Liver (tissue), 9 donors: ENCODE results near the gene MED22. TPM values are rescaled to one million over a fixed set of nuclear protein-coding genes. Genes with fewer than 3 reads are reported as not detected.

Source experiments
- DNase-seq: peaks from one replicate; pipeline ENCODE4 v3.0.0-alpha.2; 2017; ENCODE audit warnings: low spot score
- H3K27ac ChIP-seq, 2 donors: one replicate each; pipeline ENCODE4 v1.7.0; 2013; ENCODE audit warnings: inconsistent platforms in 2 of 2, low read length in 2 of 2, control low read depth in 1 of 2, low read depth in 1 of 2, mild to moderate bottlenecking in 1 of 2
- H3K27me3 ChIP-seq, 4 donors: one replicate each; pipeline versions ENCODE4 v1.6.1 to v1.7.0; 2013; ENCODE audit warnings: low read length in 3 of 4, inconsistent platforms in 1 of 4, mild to moderate bottlenecking in 1 of 4, moderate library complexity in 1 of 4; ENCODE audit not compliant: control insufficient read depth in 4 of 4, insufficient read depth in 4 of 4
- H3K36me3 ChIP-seq, 4 donors: one replicate each; pipeline versions ENCODE4 v1.6.1 to v1.7.0; 2013; ENCODE audit warnings: low read length in 3 of 4, mild to moderate bottlenecking in 3 of 4, low read depth in 1 of 4, moderate library complexity in 1 of 4; ENCODE audit not compliant: control insufficient read depth in 4 of 4, insufficient read depth in 3 of 4
- H3K4me1 ChIP-seq, 4 donors: one replicate each; pipeline versions ENCODE4 v1.6.1 to v1.7.0; 2013; ENCODE audit warnings: low read length in 3 of 4, mild to moderate bottlenecking in 3 of 4, moderate library complexity in 1 of 4; ENCODE audit not compliant: control insufficient read depth in 4 of 4, insufficient read depth in 4 of 4
- H3K4me3 ChIP-seq, 3 donors: one replicate each; pipeline versions ENCODE4 v1.6.1 to v1.7.0; 2013; ENCODE audit warnings: low read length in 3 of 3, control low read depth in 1 of 3, low read depth in 1 of 3, mild to moderate bottlenecking in 1 of 3
- H3K9ac ChIP-seq, 2 donors: one replicate each; pipeline ENCODE4 v1.7.0; 2013; ENCODE audit warnings: low read length in 2 of 2, mild to moderate bottlenecking in 2 of 2, moderate library complexity in 2 of 2, control low read depth in 1 of 2, low read depth in 1 of 2
- H3K9me3 ChIP-seq, 4 donors: one replicate each; pipeline versions ENCODE4 v1.6.1 to v1.7.0; 2013; ENCODE audit warnings: low read length in 3 of 4; ENCODE audit not compliant: control insufficient read depth in 4 of 4
- EGR1 ChIP-seq, 2 donors: IDR thresholded peaks; 2 replicates each; pipeline ENCODE4 v1.6.1; 2016 to 2018; ENCODE audit warnings: antibody characterized with exemption in 2 of 2, low read depth in 2 of 2
- FOXA1 ChIP-seq: IDR thresholded peaks from 2 replicates; pipeline ENCODE4 v1.6.1; 2016; ENCODE audit warnings: antibody characterized with exemption
- FOXA2 ChIP-seq: IDR thresholded peaks from 2 replicates; pipeline ENCODE4 v1.6.1; 2016; ENCODE audit warnings: antibody characterized with exemption
- GABPA ChIP-seq, 2 donors: IDR thresholded peaks in 1 of 2; conservative IDR thresholded peaks in 1 of 2; 2 replicates each; pipeline ENCODE4 v1.6.1; 2016; ENCODE audit warnings: antibody characterized with exemption in 2 of 2, mild to moderate bottlenecking in 1 of 2, moderate library complexity in 1 of 2
- HNF4A ChIP-seq, 2 donors: conservative IDR thresholded peaks; 2 replicates each; pipeline ENCODE4 v1.6.1; 2016; ENCODE audit warnings: antibody characterized with exemption in 2 of 2, mild to moderate bottlenecking in 2 of 2
- HNF4G ChIP-seq: IDR thresholded peaks from 2 replicates; pipeline ENCODE4 v1.6.1; 2016; ENCODE audit warnings: antibody characterized with exemption
- JUND ChIP-seq, 2 donors: IDR thresholded peaks; 2 replicates each; pipeline ENCODE4 v1.6.1; 2016; ENCODE audit warnings: antibody characterized with exemption in 2 of 2
- NR2F2 ChIP-seq: IDR thresholded peaks from 2 replicates; pipeline ENCODE4 v1.6.1; 2016; ENCODE audit warnings: antibody characterized with exemption
- RAD21 ChIP-seq, 2 donors: IDR thresholded peaks; 2 replicates each; pipeline ENCODE4 v1.6.1; 2016; ENCODE audit warnings: antibody characterized with exemption in 2 of 2, mild to moderate bottlenecking in 2 of 2
- RXRA ChIP-seq, 2 donors: IDR thresholded peaks; 2 replicates each; pipeline ENCODE4 v1.6.1; 2017 to 2018; ENCODE audit warnings: antibody characterized with exemption in 2 of 2, mild to moderate bottlenecking in 1 of 2
- SP1 ChIP-seq: IDR thresholded peaks from 2 replicates; pipeline ENCODE4 v1.6.1; 2018; ENCODE audit warnings: antibody characterized with exemption, mild to moderate bottlenecking
- TAF1 ChIP-seq: conservative IDR thresholded peaks from 2 replicates; pipeline ENCODE4 v1.6.1; 2016; ENCODE audit warnings: antibody characterized with exemption, mild to moderate bottlenecking
- YY1 ChIP-seq: IDR thresholded peaks from 2 replicates; pipeline ENCODE4 v1.6.1; 2016; ENCODE audit warnings: antibody characterized with exemption, mild to moderate bottlenecking
- WGBS: extraction: QIAGEN DNeasy Blood & Tissue Kit; methylation state at CpG from one replicate; pipeline ENCODE4 v1.1.7; 2013; 5-methylcytosine and 5-hydroxymethylcytosine counted together
- polyA plus RNA-seq, 2 donors: library from polyadenylated mRNA; stranded (reverse) in 1 of 2; unstranded in 1 of 2; fragments of 200-250 nt in 1 of 2; fragments of >200 nt in 1 of 2; fragmentation: Nextera tagmentation in 1 of 2; extraction: Ambion mirVana in 1 of 2; gene quantifications; one replicate each; pipeline versions ENCODE4 v1.2.1 to v1.2.3, GENCODE V29; 2013 to 2015
- total RNA-seq, 2 donors: library from RNA; depleted of rRNA; stranded (reverse); fragments of >200 nt; gene quantifications; one replicate each; pipeline ENCODE4 v1.2.3, GENCODE V29; 2014
- TF ChIP-seq, protein P1 (sequence below): IDR thresholded peaks from 2 replicates; pipeline ENCODE4 v1.6.1; 2016; ENCODE audit warnings: antibody characterized with exemption
- TF ChIP-seq, protein P2 (sequence below): IDR thresholded peaks from 2 replicates; pipeline ENCODE4 v1.6.1; 2016; ENCODE audit warnings: antibody characterized with exemption, mild to moderate bottlenecking
- TF ChIP-seq, protein P3 (sequence below): fragments of 150-350 bp; IDR thresholded peaks from 2 replicates; pipeline ENCODE4 v1.5.1; 2017; ENCODE audit warnings: improper control_type of control experiment, low read depth, low read length; ENCODE audit not compliant: missing input control
- TF ChIP-seq, protein P4 (sequence below): IDR thresholded peaks from 2 replicates; pipeline ENCODE4 v1.6.1; 2016; ENCODE audit warnings: antibody characterized with exemption
- TF ChIP-seq, protein P5 (sequence below): IDR thresholded peaks from 2 replicates; pipeline ENCODE4 v1.6.1; 2016; ENCODE audit warnings: antibody characterized with exemption
- donor health status: healthy.
- donor health status: healthy.
- donor health status: healthy.
- donor health status: healthy.
- donor health status: healthy.

MED22 gene
- total and polyA plus RNA-seq, 4 donors, result 3.1 to 10.3 (median 9.9) TPM

DNA sequence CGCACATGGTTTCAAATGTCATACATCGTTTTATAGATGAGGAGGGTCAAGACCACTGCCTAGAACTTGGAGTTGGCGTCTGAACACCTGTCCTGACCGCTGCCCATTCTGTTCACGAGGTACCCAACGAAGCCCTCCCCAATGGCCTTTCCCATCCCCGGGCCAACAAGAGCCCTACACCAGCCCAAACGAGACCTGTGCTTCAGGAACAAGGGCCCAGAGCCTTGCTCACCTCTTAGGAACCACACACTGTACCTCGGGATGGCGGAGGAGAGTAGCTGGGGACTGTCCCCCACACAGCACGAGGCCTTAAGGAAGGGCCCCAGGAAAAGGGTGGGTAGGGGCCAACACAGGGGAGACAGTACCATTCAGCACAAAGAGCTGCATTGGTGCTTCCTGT lies 14.9 kb downstream of the MED22 start:
- Histone ChIP-seq H3K36me3 (peaks cover 20 to 39% (median 29%) of the 10 kb centered on the region in 4 donors), H3K9ac (no peak overlapping the region), H3K9me3 (no peaks in the 10 kb centered on the region), H3K27me3 (no peaks in the 10 kb centered on the region), H3K4me3 (no peak overlapping the region), H3K27ac (no peak overlapping the region), H3K4me1 (peaks cover 0 to 26% (median 13%) of the 10 kb centered on the region in 4 donors)
- TF ChIP-seq, protein P1, sequence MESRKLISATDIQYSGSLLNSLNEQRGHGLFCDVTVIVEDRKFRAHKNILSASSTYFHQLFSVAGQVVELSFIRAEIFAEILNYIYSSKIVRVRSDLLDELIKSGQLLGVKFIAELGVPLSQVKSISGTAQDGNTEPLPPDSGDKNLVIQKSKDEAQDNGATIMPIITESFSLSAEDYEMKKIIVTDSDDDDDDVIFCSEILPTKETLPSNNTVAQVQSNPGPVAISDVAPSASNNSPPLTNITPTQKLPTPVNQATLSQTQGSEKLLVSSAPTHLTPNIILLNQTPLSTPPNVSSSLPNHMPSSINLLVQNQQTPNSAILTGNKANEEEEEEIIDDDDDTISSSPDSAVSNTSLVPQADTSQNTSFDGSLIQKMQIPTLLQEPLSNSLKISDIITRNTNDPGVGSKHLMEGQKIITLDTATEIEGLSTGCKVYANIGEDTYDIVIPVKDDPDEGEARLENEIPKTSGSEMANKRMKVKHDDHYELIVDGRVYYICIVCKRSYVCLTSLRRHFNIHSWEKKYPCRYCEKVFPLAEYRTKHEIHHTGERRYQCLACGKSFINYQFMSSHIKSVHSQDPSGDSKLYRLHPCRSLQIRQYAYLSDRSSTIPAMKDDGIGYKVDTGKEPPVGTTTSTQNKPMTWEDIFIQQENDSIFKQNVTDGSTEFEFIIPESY, result no peak
- no peak for DNase-seq
- WGBS, result 94% methylated on average over 11 of the region's 11 CpGs

DNA sequence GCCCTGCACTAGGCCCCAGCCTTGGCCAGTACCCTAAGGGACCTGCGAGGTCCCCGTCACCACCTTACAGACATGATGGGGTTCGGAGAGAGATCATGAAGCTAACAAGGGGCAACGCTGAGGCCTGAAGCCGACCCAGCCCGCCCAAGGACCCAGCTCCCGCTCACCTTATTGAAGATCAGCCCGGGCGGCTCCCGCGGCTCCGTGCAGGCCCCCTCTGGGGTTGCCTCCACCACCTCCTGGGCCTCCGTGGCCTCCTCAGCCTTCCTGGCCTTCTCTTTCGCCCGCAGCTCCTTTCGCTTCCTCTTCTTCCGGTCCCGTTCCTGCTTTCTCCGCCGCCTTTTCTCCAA lies 15.6 kb downstream of the MED22 start:
- Histone ChIP-seq H3K9me3 (no peaks in the 10 kb centered on the region), H3K4me3 (no peak overlapping the region), H3K36me3 (peaks cover 20 to 39% (median 29%) of the 10 kb centered on the region in 4 donors), H3K27ac (no peak overlapping the region), H3K4me1 (peaks cover 0 to 26% (median 13%) of the 10 kb centered on the region in 4 donors), H3K9ac (no peak overlapping the region), H3K27me3 (no peaks in the 10 kb centered on the region)
- TF ChIP-seq FOXA2 (no peak), HNF4G (no peak)
- WGBS, result 96% methylated on average over 20 of the region's 20 CpGs
- DNase-seq, result no peak

DNA sequence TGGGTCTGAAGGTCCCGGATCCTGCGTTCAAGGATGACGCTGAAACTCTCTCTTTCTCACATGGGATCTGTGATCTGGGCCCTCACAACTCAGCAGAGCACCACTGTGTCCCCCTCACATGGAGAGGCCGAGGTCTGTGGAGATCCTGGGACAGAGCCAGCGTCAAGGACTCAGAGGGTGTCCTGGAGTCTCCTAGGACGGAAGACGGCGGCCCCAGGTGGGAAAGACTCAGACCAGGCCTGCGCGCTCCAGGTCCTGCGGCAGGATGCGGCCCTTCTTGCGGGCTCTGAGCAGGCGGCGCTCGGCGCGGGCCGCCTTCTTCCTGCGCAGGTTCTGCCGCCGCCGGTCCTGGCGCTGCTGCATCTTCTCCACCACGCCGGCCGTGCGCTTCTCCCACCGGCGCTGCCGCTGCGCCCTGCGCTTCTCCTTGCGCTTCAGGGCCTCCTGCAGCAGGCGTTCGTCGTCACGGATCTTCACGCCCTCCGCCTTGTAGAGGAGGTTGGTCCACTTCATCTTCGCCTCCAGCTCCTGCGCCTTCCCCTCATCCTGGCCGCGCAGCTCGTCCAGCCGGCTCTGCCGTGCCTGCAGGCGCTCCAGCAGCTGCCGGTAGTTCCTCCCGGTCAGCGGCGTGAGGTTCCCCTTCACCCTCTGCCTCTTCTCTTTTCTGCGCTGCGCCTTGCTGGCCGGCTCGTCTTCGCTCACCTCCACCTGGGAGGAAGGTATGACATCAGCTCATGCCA lies 16.1 kb downstream of the MED22 start:
- WGBS, result 96% methylated on average over 57 of the region's 57 CpGs
- H3K27ac ChIP-seq, result no peak overlapping the region
- no peaks in the 10 kb centered on the region for H3K27me3 ChIP-seq
- no peak overlapping the region for H3K9ac ChIP-seq
- H3K4me3 ChIP-seq, result no peak overlapping the region
- DNase-seq, result no peak
- H3K36me3 ChIP-seq, result peaks cover 20 to 39% (median 29%) of the 10 kb centered on the region in 4 donors
- H3K4me1 ChIP-seq, result peaks cover 0 to 26% (median 13%) of the 10 kb centered on the region in 4 donors
- TF ChIP-seq GABPA (IDR thresholded peaks at IDR 0.05 in 1 of 2, conservative IDR thresholded peaks at IDR 0.05 in 1 of 2) (no peak), RAD21 (IDR thresholded peaks at IDR 0.05) (no peak), TAF1 (no peak), EGR1 (IDR thresholded peaks at IDR 0.05; ENCODE audit: low read depth in 2 of 2) (no peak), NR2F2 (no peak), SP1 (no peak), JUND (IDR thresholded peaks at IDR 0.05) (no peak), FOXA2 (no peak), HNF4A (conservative IDR thresholded peaks at IDR 0.05) (no peak), FOXA1 (no peak), YY1 (no peak), HNF4G (no peak), RXRA (IDR thresholded peaks at IDR 0.05) (no peak)
- TF ChIP-seq, protein P2, sequence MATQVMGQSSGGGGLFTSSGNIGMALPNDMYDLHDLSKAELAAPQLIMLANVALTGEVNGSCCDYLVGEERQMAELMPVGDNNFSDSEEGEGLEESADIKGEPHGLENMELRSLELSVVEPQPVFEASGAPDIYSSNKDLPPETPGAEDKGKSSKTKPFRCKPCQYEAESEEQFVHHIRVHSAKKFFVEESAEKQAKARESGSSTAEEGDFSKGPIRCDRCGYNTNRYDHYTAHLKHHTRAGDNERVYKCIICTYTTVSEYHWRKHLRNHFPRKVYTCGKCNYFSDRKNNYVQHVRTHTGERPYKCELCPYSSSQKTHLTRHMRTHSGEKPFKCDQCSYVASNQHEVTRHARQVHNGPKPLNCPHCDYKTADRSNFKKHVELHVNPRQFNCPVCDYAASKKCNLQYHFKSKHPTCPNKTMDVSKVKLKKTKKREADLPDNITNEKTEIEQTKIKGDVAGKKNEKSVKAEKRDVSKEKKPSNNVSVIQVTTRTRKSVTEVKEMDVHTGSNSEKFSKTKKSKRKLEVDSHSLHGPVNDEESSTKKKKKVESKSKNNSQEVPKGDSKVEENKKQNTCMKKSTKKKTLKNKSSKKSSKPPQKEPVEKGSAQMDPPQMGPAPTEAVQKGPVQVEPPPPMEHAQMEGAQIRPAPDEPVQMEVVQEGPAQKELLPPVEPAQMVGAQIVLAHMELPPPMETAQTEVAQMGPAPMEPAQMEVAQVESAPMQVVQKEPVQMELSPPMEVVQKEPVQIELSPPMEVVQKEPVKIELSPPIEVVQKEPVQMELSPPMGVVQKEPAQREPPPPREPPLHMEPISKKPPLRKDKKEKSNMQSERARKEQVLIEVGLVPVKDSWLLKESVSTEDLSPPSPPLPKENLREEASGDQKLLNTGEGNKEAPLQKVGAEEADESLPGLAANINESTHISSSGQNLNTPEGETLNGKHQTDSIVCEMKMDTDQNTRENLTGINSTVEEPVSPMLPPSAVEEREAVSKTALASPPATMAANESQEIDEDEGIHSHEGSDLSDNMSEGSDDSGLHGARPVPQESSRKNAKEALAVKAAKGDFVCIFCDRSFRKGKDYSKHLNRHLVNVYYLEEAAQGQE, result no peak
- TF ChIP-seq, protein P3, sequence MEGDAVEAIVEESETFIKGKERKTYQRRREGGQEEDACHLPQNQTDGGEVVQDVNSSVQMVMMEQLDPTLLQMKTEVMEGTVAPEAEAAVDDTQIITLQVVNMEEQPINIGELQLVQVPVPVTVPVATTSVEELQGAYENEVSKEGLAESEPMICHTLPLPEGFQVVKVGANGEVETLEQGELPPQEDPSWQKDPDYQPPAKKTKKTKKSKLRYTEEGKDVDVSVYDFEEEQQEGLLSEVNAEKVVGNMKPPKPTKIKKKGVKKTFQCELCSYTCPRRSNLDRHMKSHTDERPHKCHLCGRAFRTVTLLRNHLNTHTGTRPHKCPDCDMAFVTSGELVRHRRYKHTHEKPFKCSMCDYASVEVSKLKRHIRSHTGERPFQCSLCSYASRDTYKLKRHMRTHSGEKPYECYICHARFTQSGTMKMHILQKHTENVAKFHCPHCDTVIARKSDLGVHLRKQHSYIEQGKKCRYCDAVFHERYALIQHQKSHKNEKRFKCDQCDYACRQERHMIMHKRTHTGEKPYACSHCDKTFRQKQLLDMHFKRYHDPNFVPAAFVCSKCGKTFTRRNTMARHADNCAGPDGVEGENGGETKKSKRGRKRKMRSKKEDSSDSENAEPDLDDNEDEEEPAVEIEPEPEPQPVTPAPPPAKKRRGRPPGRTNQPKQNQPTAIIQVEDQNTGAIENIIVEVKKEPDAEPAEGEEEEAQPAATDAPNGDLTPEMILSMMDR, result no peak
- TF ChIP-seq, protein P1, result no peak
- TF ChIP-seq, protein P4, sequence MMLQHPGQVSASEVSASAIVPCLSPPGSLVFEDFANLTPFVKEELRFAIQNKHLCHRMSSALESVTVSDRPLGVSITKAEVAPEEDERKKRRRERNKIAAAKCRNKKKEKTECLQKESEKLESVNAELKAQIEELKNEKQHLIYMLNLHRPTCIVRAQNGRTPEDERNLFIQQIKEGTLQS, result no peak
- TF ChIP-seq, protein P5, sequence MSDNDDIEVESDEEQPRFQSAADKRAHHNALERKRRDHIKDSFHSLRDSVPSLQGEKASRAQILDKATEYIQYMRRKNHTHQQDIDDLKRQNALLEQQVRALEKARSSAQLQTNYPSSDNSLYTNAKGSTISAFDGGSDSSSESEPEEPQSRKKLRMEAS, result no peak
- H3K9me3 ChIP-seq, result no peaks in the 10 kb centered on the region
